NOMO-1 (cell line): ENCODE measurements around the gene SESN2.
A peak's percentile ranks its signal among the peaks of the same experiment; 100 is the strongest.

Experiments
- DNase-seq, 2 experiments: peaks; one replicate each; lab custom pipeline; 2025; ENCODE audit not compliant: unreplicated experiment in 2 of 2; lab: John Stamatoyannopoulos, UW

The SESN2 gene

GRCh38 chr1:28249013-28249865 lies 10.1 kb upstream of the SESN2 start:
- DNase-seq, result peak; percentile 29 to 45

GRCh38 chr1:28249866-28250295 lies 9.4 kb upstream of the SESN2 start:
- DNase-seq, result no peak

GRCh38 chr1:28256197-28256827 lies 3.0 kb upstream of the SESN2 start:
- no peak for DNase-seq

GRCh38 chr1:28257736-28258135 lies 1.6 kb upstream of the SESN2 start:
- no peak for DNase-seq

- DNase-seq, result no peak
These were observed 578 bp upstream of the SESN2 start for GRCh38 chr1:28258628-28259251.

- no peak for DNase-seq
These were observed 850 bp downstream of the SESN2 start for GRCh38 chr1:28259934-28260802.

- no peak for DNase-seq
These were observed 1.5 kb downstream of the SESN2 start for GRCh38 chr1:28260803-28261174.

- DNase-seq, result no peak
These were observed 5.6 kb downstream of the SESN2 start for GRCh38 chr1:28264897-28265296.

GRCh38 chr1:28265577-28265976 lies 6.3 kb downstream of the SESN2 start:
- no peak for DNase-seq

GRCh38 chr1:28266920-28267322 lies 7.6 kb downstream of the SESN2 start:
- DNase-seq, result no peak

GRCh38 chr1:28267633-28268032 lies 8.3 kb downstream of the SESN2 start:
- DNase-seq, result no peak

- no peak for DNase-seq
These were observed 10.2 kb downstream of the SESN2 start for GRCh38 chr1:28269529-28269928.

- DNase-seq, result no peak
These were observed 13.0 kb downstream of the SESN2 start for GRCh38 chr1:28272215-28272852.

GRCh38 chr1:28273216-28273860 lies 14.0 kb downstream of the SESN2 start:
- DNase-seq, result no peak

GRCh38 chr1:28278763-28279162 lies 19.4 kb downstream of the SESN2 start:
- no peak for DNase-seq

- DNase-seq, result no peak
These were observed 20.4 kb downstream of the SESN2 start for GRCh38 chr1:28279721-28280120.

- DNase-seq, result no peak
These were observed 21.2 kb downstream of the SESN2 start for GRCh38 chr1:28280501-28280900.

GRCh38 chr1:28280977-28281381 lies 21.7 kb downstream of the SESN2 start:
- no peak for DNase-seq

- DNase-seq, result no peak
These were observed 22.5 kb downstream of the SESN2 start for GRCh38 chr1:28281608-28282425.
